NCI-H2029 (cell line): ENCODE data around the gene MYO1D.
"Not testable (repeated sequence)": the region's sequence is repeated elsewhere in the genome, so short reads cannot be mapped to it uniquely, and the experiment has no call there.

Experiments
- DNase-seq: peaks from one replicate; lab custom pipeline; 2025; lab: John Stamatoyannopoulos, UW

The MYO1D gene

GRCh38 chr17:32673964-32674363 is 203.0 kb downstream of the MYO1D start:
- DNase-seq = no peak

GRCh38 chr17:32672711-32673110 is 204.2 kb downstream of the MYO1D start:
- no peak for DNase-seq

GRCh38 chr17:32671896-32672295 is 205.0 kb downstream of the MYO1D start:
- no peak for DNase-seq

- no peak for DNase-seq
These were observed 211.9 kb downstream of the MYO1D start for GRCh38 chr17:32664936-32665583.

GRCh38 chr17:32660496-32660985 is 216.4 kb downstream of the MYO1D start:
- DNase-seq = no peak

GRCh38 chr17:32659419-32659842 is 217.5 kb downstream of the MYO1D start:
- peak; percentile 32 for DNase-seq

GRCh38 chr17:32658470-32659418 is 218.2 kb downstream of the MYO1D start:
- DNase-seq = no peak

GRCh38 chr17:32656886-32657285 is 220.0 kb downstream of the MYO1D start:
- no peak for DNase-seq

GRCh38 chr17:32654324-32654723 is 222.6 kb downstream of the MYO1D start:
- DNase-seq = no peak

GRCh38 chr17:32651084-32651483 is 225.8 kb downstream of the MYO1D start:
- no peak for DNase-seq

GRCh38 chr17:32648450-32648849 is 228.5 kb downstream of the MYO1D start:
- no peak for DNase-seq

GRCh38 chr17:32646941-32647340 is 230.0 kb downstream of the MYO1D start:
- no peak for DNase-seq

GRCh38 chr17:32641514-32641913 is 235.4 kb downstream of the MYO1D start:
- DNase-seq = not testable (repeated sequence)

- DNase-seq = no peak
These were observed 240.2 kb downstream of the MYO1D start for GRCh38 chr17:32636598-32637218.

GRCh38 chr17:32634167-32634566 is 242.8 kb downstream of the MYO1D start:
- no peak for DNase-seq

- no peak for DNase-seq
These were observed 245.4 kb downstream of the MYO1D start for GRCh38 chr17:32631341-32632096.

GRCh38 chr17:32629563-32630190 is 247.2 kb downstream of the MYO1D start:
- no peak for DNase-seq

- no peak for DNase-seq
These were observed 248.5 kb downstream of the MYO1D start for GRCh38 chr17:32628271-32629044.

GRCh38 chr17:32627239-32627996 is 249.5 kb downstream of the MYO1D start:
- peak; percentile 58 for DNase-seq

GRCh38 chr17:32626379-32626791 is 250.5 kb downstream of the MYO1D start:
- DNase-seq = peak; percentile 45
